Mucosa of rectum (tissue), 2 donors: ENCODE data around the gene MAT2A.
A peak's percentile ranks its signal among the peaks of the same experiment; 100 is the strongest.
"Not testable (repeated sequence)": the region's sequence is repeated elsewhere in the genome, so short reads cannot be mapped to it uniquely, and the experiment has no call there.

Source experiments
- H3K27ac ChIP-seq, 2 donors: one replicate each; pipeline ENCODE4 v1.7.0; 2013; ENCODE audit warnings: inconsistent platforms in 2 of 2, low read depth in 2 of 2, low read length in 2 of 2
- H3K27me3 ChIP-seq, 2 donors: one replicate each; pipeline ENCODE4 v1.7.0; 2013; ENCODE audit warnings: low read length in 2 of 2; ENCODE audit not compliant: control insufficient read depth in 2 of 2, insufficient read depth in 2 of 2
- H3K36me3 ChIP-seq, 2 donors: one replicate each; pipeline ENCODE4 v1.7.0; 2013; ENCODE audit warnings: low read length in 2 of 2; ENCODE audit not compliant: control insufficient read depth in 2 of 2, insufficient read depth in 2 of 2
- H3K4me1 ChIP-seq, 2 donors: one replicate each; pipeline ENCODE4 v1.7.0; 2013; ENCODE audit warnings: low read length in 2 of 2, mild to moderate bottlenecking in 1 of 2; ENCODE audit not compliant: control insufficient read depth in 2 of 2, insufficient read depth in 2 of 2
- H3K4me3 ChIP-seq, 2 donors: one replicate each; pipeline ENCODE4 v1.7.0; 2013; ENCODE audit warnings: low read length in 2 of 2
- H3K9ac ChIP-seq, 2 donors: one replicate each; pipeline ENCODE4 v1.7.0; 2013; ENCODE audit warnings: low read length in 2 of 2, low read depth in 1 of 2, mild to moderate bottlenecking in 1 of 2
- H3K9me3 ChIP-seq, 2 donors: one replicate each; pipeline ENCODE4 v1.7.0; 2013; ENCODE audit warnings: low read length in 2 of 2; ENCODE audit not compliant: control insufficient read depth in 2 of 2
- donor health status: healthy.
- donor health status: Normal muscosa, but diverticular disease.

Gene MAT2A

GRCh38 chr2:85557130-85557529 is 18.2 kb downstream of the MAT2A start:
- no peaks in the 10 kb centered on the region for H3K27me3 ChIP-seq
- no peak overlapping the region for H3K9ac ChIP-seq
- no peak overlapping the region for H3K27ac ChIP-seq
- H3K4me1 ChIP-seq = peaks cover 6% of the 10 kb centered on the region in 2 donors
- H3K4me3 ChIP-seq = no peak overlapping the region
- H3K9me3 ChIP-seq = no peaks in the 10 kb centered on the region
- H3K36me3 ChIP-seq = peaks cover 38 to 48% of the 10 kb centered on the region in 2 donors

DNA sequence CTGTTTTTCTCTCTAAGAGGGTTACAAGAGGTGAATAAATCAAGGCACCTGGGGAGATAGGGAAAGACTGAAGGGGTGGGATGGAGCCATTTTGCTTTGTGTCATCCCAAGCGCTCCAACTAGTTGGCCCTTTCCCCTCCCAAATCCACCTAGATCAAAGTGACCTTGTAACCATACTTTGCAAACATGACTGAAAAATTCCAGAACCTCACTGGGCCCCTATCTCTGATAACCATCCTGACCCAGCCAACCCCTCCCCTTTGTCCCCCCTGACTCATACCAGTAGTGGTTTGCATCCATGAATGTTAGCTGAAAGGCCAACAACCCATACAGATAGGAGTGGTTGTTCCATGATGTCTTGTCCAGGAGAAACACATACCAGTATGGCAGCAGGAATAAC is 19.2 kb downstream of the MAT2A start:
- Histone ChIP-seq H3K36me3 (peaks cover 28 to 37% of the 10 kb centered on the region in 2 donors), H3K27ac (no peak overlapping the region), H3K9me3 (no peaks in the 10 kb centered on the region), H3K9ac (no peak overlapping the region), H3K4me3 (no peak overlapping the region), H3K27me3 (no peaks in the 10 kb centered on the region), H3K4me1 (peaks cover 6% of the 10 kb centered on the region in 2 donors)

DNA sequence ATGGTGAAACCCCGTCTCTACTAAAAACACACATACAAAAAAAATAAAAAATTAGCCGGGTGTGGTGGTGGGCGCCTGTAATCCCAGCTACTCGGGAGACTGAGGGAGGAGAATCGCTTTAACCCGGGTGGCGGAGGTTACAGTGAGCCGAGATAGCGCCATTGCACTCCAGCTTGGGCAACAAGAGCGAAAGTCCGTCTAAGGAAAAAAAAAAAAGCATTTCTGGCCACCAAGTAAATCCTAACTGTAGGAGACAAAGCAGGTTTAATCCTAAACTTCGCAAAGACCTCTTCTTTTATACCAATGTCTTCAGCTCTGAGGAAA is 21.4 kb downstream of the MAT2A start:
- not testable (repeated sequence) for H3K27me3 ChIP-seq, H3K27ac ChIP-seq, H3K4me1 ChIP-seq, H3K9me3 ChIP-seq
- peak overlapping the region; percentile 66 to 87 for H3K9ac ChIP-seq
- H3K36me3 ChIP-seq = peaks cover 15 to 18% of the 10 kb centered on the region in 2 donors
- H3K4me3 ChIP-seq = peak overlapping the region; percentile 90 to 98

- H3K27me3 ChIP-seq = no peaks in the 10 kb centered on the region
- H3K27ac ChIP-seq = peak overlapping the region; percentile 86 to 88
- peaks cover 15% of the 10 kb centered on the region in 2 donors for H3K36me3 ChIP-seq
- peak overlapping the region; percentile 90 to 98 for H3K4me3 ChIP-seq
- H3K4me1 ChIP-seq = peaks cover 6% of the 10 kb centered on the region in 2 donors
- H3K9me3 ChIP-seq = no peaks in the 10 kb centered on the region
- H3K9ac ChIP-seq = peak overlapping the region; percentile 66 to 87
These were observed 21.9 kb downstream of the MAT2A start for GRCh38 chr2:85560812-85561279.

DNA sequence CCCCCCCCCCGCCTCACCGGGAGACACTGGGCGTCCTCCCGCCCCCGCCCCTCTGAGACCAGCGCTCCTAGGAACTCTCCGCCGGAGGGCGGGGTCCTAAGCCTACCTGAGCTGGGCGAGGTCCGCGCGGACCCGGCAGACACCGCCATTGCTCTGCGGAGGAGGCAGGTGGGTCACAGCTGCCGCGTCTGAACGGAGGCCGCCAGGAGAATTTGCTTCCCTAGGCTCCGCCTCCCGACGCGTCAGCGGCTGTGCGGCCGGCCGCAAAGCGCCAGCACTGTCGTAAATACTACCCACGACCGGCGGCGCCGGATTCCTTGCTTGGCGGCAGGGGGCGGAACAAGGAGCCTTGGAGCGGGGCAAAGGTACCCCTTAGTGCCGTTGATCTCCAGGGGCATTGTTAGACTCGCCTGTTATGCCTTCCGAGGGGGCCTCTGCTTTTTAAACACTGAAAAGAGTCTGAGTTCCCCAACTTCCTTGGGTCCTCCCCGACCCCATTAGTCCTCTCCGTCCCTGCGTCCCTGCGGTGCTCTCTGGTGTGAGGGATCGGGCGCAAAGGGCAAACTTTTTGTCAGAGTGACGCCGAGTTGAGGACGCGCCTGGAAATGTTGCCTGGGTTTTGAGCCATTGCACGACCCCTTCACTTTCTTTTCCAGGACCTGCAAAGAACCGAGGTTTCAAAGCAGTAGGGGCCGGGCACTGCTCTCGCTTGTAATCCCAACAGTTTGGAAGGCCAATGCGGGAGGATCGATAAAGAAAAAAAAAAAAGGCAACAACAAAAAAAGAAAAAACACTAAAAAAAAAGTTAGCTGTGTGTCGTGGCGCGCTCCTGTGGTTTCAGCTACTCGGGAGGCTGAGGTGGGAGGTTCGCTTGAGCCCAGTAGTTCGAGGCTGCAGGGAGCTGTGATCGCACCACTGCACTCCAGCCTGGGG is 22.6 kb downstream of the MAT2A start, which contains the start of gene GGCX:
Gene GGCX (minus strand): TSS at position 214 of the 933 bp plus-strand sequence. CDS start 65 bp downstream, at position 149.
- peaks cover 6% of the 10 kb centered on the region in 2 donors for H3K4me1 ChIP-seq
- H3K36me3 ChIP-seq = peaks cover 13 to 14% of the 10 kb centered on the region in 2 donors
- peak within 1 kb of the TSS; percentile 87 to 98 for H3K9ac ChIP-seq
- no peaks in the 10 kb centered on the region for H3K9me3 ChIP-seq
- H3K27ac ChIP-seq = peak within 1 kb of the TSS; percentile 86 to 88
- H3K27me3 ChIP-seq = no peaks in the 10 kb centered on the region
- H3K4me3 ChIP-seq = peak within 1 kb of the TSS; percentile 90 to 98

DNA sequence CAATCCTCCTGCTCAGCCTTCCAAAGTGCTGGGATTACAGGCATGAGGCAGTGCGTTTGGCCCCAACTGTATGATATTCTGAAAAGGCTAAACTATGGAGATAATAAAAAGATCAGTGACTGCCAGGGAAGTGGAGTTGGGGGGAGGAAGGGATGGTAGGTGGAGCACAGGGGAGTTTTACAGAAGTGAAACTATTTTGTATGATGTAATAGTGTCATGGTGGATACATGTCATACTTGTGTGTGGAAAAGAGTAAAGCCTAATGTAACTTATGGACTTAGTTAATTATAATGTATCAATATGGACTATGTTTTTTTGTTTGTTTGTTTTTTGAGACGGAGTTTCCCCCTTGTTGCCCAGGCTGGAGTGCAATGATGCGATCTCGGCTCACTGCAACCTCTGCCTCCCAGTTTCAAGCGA is 25.2 kb downstream of the MAT2A start:
- no peak overlapping the region for H3K4me3 ChIP-seq
- no peak overlapping the region for H3K9ac ChIP-seq
- H3K4me1 ChIP-seq = peaks cover 6% of the 10 kb centered on the region in 2 donors
- no peak overlapping the region for H3K27ac ChIP-seq
- peaks cover 0 to under 1% of the 10 kb centered on the region in 2 donors for H3K36me3 ChIP-seq
- H3K9me3 ChIP-seq = no peaks in the 10 kb centered on the region
- no peaks in the 10 kb centered on the region for H3K27me3 ChIP-seq

GRCh38 chr2:85566265-85566664 is 27.3 kb downstream of the MAT2A start:
- no peaks in the 10 kb centered on the region for H3K36me3 ChIP-seq
- H3K4me1 ChIP-seq = no peaks in the 10 kb centered on the region
- H3K9me3 ChIP-seq = no peaks in the 10 kb centered on the region
- no peaks in the 10 kb centered on the region for H3K27me3 ChIP-seq
- no peak overlapping the region for H3K27ac ChIP-seq
- H3K4me3 ChIP-seq = no peak overlapping the region
- no peak overlapping the region for H3K9ac ChIP-seq

- H3K9ac ChIP-seq = no peak overlapping the region
- H3K36me3 ChIP-seq = peaks cover 4 to 7% of the 10 kb centered on the region in 2 donors
- H3K4me3 ChIP-seq = no peak overlapping the region
- H3K4me1 ChIP-seq = peaks cover 16 to 21% of the 10 kb centered on the region in 2 donors
- no peaks in the 10 kb centered on the region for H3K9me3 ChIP-seq
- no peaks in the 10 kb centered on the region for H3K27me3 ChIP-seq
- H3K27ac ChIP-seq = no peak overlapping the region
These were observed 36.8 kb downstream of the MAT2A start for GRCh38 chr2:85575739-85576138.

DNA sequence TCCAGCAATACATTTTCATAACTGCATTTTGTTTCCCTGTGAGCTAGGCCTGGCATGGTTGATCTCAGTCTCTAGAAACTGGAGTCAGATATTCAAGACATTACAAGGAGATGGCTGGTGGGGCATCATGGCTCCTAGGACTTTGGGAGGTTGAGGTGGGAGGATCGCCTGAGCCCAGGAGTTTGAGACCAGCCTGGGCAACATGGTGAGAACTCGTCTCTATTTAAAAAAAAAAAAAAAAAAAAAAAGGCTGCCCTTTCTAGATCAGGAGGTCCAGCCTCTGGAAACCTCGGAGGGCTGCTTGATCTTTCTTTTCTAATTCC is 38.1 kb downstream of the MAT2A start:
- H3K27me3 ChIP-seq = no peaks in the 10 kb centered on the region
- peak overlapping the region; percentile 89 to 92 for H3K9ac ChIP-seq
- H3K4me3 ChIP-seq = peak overlapping the region; percentile 92 to 94
- H3K27ac ChIP-seq = peak overlapping the region; percentile 91 to 93
- peaks cover 16 to 21% of the 10 kb centered on the region in 2 donors for H3K4me1 ChIP-seq
- peaks cover 11 to 13% of the 10 kb centered on the region in 2 donors for H3K36me3 ChIP-seq
- H3K9me3 ChIP-seq = no peaks in the 10 kb centered on the region

GRCh38 chr2:85577386-85578242 is 38.6 kb downstream of the MAT2A start, which contains the start of gene VAMP8:
TSS of gene VAMP8 (plus strand) at chr2:85577586. CDS start at chr2:85577647, 61 bp downstream.
- H3K36me3 ChIP-seq = peaks cover 16 to 19% of the 10 kb centered on the region in 2 donors
- H3K27ac ChIP-seq = peak within 1 kb of the TSS; percentile 91 to 93
- H3K4me1 ChIP-seq = peaks cover 16 to 21% of the 10 kb centered on the region in 2 donors
- no peaks in the 10 kb centered on the region for H3K27me3 ChIP-seq
- peak within 1 kb of the TSS; percentile 89 to 92 for H3K9ac ChIP-seq
- H3K4me3 ChIP-seq = peak within 1 kb of the TSS; percentile 92 to 94
- no peaks in the 10 kb centered on the region for H3K9me3 ChIP-seq
